NCI-H2029 treated with DMSO at 0.1 percent for 48 hours (cell line): ENCODE results near the gene XAB2.
"Not testable (repeated sequence)": the region's sequence is repeated elsewhere in the genome, so short reads cannot be mapped to it uniquely, and the experiment has no call there.

Experiments used
- DNase-seq: peaks from one replicate; lab custom pipeline; 2025; lab: John Stamatoyannopoulos, UW

XAB2 gene

DNA sequence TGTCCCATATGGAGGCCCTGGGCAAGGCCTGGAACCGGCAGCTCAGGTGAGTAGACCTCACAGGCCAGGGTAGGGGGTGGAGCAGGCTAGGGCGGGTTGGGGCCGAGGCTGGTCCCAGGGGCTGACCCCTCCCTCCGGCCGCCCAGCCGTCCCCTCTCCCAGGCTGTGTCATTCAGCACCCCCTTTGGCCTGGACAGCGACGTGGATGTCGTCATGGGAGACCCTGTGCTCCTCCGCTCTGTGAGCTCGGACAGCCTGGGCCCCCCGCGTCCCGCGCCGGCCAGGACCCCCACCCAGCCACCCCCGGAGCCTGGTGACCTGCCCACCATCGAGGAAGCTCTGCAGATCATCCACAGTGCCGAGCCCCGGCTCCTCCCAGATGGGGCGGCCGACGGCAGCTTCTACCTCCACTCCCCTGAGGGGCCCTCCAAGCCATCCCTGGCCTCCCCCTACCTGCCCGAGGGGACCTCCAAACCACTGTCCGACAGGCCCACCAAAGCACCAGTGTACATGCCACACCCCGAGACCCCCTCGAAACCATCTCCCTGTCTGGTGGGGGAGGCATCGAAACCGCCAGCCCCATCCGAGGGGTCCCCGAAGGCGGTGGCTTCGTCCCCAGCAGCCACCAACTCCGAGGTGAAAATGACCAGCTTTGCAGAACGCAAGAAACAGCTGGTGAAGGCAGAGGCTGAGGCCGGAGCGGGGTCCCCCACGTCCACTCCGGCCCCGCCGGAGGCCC lies 17.6 kb downstream of the XAB2 start:
- no peak for DNase-seq

DNA sequence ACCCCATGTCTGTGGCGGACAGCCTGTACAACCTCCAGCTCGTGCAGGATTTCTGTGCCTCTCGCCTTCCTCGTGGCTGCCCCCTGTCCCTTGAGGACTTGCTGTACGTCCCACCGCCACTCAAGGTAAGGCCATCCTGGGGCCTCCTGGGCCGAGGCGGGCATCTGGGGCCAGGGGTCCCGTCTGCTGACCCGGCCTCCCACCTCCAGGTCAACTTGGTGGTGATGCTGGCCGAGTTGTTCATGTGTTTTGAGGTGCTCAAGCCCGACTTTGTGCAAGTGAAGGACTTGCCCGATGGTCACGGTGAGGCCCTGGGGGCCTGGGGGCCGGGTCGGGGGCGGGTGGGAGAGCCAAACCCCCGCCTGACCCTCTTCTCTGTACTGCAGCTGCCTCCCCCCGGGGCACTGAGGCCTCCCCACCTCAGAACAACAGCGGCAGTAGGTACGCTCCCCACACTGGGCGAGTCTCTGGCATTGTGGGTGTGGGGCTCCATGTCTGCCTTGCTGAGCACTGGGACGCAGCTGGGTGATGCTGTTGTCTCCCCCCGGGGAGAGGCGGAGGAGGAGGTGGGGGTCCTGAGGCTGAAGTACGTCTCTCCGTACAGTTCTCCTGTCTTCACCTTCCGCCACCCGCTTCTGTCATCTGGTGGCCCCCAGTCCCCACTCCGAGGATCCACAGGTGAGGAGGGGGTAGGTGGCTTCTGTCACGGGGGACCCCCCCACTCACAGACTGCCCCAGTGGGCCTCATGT lies 18.7 kb downstream of the XAB2 start:
- no peak for DNase-seq

DNA sequence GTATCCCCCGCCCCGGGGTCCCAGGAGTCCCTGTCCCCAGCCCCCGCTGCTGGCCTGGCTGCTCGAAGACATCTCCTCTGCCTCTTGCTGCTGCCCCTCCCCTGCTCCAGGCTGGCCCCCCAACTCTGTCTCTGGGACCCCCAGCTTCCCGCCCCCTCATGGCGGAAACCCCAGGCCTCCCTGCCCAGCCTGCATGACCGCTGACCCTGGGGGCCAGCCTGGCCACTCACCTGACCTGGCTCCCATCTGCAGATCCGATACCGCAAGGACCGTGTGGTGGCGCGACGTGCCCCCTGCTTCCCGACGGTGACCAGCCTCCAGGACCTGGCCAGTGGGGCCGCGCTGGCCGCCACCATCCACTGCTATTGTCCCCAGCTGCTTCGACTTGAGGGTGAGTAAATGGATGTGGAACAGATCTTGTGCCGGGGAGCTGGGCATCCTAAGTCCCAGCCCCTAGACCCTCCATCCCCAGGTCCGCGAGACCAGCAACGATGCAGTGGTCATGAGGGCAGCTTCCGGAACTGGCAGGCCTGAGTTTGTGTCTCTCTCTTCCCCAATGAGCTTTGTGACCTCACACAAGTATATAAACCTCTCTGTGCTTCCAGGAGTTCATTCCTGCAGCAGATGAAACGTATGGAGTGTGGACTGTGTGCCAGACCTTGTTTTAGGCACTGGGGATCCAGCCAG lies 21.3 kb downstream of the XAB2 start:
- no peak for DNase-seq

DNA sequence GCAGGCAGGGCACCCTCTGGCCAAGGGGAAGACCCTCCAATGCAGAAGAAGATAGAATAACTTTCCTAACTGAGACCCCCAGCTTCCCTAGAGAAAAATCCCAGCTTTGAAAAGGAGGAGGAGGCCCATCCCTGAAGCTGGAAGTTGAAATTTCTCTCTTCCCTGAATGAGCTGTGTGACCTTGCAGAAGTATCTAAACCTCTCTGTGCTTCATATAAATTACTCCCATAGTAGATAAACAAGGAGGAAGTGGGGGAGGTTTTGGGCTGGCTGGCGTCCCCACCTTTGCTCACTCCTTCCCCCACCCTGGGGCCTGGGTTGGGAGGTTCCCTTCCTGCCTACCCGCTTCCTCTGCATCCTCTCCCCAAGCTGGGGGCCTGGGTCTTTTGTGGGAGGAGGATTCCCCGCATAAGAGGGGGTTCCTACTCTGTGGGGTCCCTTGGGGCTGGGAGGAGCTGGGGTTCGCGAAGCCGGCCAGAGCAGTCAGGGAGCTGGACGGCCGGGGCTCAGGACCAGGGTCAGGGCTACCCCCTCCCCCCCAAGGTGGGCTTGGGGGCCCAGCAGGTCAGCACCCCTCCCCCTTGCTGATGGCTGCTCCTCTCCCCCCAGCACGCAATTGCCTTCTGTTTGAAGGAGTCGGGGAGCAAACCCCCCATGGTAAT lies 22.0 kb downstream of the XAB2 start:
- DNase-seq, result no peak

DNA sequence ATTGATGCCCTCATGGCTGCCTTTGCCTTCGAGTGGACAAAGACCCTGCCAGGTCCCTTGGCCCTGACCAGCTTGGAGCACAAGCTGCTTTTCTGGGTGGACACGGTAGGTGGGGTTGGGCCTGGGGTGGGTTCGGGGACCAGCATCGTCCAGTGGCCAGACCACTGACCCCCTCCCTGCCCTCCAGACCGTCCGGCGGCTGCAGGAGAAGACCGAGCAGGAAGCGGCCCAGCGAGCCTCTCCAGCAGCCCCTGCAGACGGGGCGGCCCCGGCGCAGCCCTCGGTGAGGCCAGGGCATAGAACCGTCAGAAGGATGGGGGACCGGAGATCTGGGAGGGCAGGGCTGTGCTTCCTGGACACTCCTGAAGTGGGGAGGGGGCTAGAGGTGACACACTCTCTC lies 23.1 kb downstream of the XAB2 start:
- no peak for DNase-seq

DNA sequence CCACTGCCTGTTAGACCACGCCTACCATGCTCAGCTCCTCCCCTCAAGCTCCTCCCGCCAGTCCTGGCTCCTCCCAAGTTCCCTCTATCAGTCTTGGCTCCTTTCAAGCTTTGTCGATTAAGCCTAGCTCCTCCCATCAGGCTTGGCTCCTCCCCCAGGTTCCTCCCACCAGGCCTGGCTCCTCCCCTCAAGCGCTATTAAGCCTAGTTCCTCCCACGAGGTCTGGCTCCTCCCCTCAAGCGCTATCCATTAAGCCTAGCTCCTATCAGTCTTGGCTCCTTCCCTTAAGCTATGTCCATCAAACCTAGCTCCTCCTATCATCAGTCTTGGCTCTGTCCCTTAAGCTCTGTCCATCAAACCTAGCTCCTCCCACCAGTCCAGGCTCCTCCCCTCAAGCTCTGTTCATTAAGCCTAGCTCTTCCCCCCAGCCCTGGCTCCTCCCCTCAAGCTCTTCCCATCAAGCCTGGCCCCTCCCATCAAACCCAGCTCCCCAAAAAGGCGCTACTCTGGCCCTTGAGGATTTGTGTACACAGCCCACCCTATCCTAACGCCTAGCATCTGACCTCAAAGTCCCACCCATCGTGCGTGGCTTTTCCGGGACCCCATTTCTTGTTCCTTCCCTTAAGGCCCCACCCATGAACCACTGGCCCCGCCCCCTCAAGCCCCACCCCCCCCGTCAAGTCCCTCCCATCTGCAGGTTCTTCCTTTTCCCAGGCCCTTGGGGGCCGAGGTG lies 23.7 kb downstream of the XAB2 start:
- DNase-seq, result no peak

DNA sequence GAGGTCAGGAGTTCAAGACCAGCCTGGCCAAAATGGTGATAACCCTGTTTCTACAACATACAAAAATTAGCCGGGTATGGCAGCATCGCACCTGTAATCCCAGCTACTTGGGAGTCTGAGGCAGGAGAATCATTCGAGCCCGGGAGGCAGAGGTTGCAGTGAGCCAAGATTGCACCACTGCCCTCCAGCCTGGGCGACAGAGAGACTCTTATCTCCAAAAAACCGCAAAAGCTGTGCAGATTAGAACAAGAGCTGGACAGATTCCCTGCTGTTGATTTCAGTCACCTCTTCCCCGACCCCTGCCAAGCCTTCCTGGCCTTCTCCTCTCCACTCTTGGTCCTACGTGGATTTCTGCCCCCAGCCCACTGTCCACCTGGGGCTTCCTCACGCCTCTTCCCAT lies 25.4 kb downstream of the XAB2 start:
- no peak for DNase-seq

DNA sequence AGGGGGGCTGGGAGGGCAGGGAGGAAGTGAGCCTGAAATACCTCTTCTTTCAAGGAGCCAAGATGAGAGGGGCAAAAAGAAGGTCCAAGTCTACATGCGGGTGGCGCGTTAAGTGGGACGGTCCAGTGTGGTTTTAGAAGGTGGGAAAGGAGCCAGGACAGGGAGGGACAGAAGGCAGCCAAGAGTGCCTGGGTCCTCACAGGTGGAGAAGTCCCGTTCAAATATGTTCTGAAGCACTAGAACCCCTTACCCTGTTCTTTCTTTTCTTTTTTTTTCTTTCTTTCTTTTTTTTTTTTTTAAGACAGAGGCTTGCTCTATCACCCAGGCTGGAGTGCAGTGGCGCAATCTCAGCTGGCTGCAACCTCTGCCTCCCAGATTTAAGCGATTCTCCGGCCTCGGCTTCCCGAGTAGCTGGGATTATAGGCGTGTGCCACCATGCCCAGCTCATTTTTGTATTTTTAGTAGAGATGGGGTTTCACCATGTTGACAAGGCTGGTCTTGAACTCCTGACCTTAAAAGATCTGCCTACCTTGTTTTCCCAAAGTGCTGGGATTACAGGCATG lies 26.3 kb downstream of the XAB2 start:
- DNase-seq, result no peak

DNA sequence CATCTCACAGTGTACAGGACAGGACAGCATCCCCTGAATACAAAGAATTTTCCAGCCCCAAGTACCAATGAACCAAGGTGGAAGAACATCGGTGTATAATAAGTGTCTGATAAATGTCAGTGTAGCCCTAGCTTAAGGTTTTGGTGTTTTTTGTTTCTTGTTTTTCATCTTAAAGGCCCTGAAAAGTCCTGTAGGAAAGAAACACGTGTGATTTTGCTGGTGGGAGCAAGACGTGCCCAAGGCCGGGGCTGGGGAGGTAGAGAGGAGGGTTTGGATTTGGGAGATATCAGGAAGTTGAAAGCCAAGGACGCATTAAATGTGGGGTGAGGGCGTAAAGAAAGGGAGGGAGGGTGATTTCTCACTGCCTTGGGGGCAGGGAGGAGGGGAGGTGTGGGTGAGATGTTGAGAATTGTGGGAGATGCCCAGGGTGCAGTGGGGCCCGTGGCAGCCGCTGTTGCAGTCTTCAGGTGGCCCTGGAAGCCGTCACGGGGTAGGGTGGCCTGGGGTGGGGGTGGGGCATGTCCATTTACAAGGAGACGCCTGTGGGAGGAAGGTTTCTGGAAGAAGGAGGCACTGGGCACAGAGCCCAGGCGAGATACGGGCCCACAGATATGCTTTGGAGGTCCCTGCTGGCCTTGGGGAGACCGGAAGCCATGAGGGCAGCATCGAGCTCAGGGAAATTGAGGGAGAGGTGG lies 27.0 kb downstream of the XAB2 start:
- no peak for DNase-seq

DNA sequence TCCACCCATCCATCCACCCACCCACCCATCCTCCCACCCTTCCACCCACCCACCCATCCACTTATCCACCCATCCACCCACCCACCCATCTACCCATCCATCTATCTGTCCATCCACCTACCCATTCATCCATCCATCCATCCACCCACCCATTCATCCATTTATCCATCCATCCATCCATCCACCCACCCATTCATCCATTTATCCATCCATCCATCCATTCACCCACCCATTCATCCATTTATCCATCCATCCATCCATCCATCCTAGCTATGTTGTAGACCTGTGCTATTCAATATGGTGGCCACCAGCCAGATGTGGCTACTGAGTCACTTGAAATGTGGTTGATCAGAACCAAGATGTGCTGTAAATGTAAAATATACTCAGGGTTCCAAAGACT lies 28.6 kb downstream of the XAB2 start:
- DNase-seq, result no peak

DNA sequence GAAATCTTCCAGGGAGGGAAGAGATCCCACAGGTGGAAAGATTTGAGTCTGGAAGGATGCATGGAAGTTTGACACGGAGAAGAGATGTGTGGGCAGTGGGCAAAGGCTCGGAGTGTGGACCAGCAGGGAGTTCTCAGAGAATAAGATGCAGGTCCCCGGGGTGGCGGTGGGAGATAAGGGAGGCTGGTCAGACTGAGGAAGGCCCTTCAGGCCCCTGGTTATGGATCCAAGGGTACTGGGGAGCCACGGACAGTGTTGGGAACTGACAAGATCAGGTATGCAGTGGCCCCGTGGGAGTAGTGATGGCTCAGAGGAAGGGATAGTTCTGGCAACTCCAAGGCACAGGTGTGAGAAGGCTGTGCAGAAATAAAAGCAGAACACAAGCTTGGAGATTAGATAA lies 31.2 kb downstream of the XAB2 start:
- DNase-seq, result no peak

DNA sequence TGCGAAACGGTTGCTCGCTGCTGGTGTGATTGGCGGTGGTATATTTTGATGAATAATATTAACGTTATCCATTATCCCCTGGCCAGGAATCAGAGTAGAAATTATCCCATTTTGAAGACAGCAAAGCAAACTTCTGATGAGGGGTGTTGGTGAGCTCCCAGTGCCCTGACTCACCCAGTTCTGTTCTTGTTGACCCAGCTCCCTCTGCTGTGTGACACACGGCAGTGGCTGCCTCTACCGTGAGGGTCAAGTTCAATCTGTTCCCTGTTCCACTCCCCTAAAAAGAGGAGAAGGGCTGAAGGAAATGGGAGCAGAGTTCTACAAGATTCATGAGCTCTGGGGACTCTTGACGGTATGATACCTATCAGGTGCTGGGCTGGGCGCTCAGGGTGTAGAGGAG lies 31.7 kb downstream of the XAB2 start:
- no peak for DNase-seq

DNA sequence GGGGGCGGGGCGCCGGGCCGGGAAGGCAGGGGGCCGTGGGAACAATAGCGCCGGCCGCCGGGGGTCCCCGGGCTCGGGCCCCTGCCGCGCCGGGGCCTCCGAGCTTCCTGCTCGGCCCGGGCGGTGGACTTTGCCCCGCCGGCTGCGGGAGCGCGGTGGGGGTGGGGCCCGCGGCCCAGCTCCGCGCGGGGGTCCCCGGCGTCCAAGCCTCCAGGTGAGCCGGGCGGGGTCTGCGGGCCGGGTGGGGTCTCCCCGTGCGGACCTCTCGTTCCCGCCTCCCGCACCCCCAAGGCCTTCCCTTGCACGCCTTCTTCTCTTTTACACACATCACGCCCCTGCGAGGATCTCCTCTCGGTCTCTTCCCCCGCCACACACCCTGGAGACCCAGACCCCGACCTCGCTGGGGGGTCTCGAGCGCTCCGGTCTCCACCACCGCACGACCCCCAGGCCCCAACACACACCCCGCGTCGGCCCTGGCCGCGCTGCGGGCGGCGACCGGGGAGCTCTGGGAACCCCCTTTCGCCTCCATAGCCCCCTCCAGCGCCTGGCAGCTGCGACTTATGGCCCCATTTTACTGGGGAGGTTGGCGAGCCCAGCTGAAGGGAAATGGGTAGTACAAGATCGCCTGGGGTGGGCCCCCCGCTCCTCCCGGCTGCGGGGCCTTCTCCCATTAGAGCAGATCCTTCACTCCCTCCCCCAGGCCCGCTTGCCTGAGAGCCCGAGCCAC lies 33.0 kb downstream of the XAB2 start:
- no peak for DNase-seq

DNA sequence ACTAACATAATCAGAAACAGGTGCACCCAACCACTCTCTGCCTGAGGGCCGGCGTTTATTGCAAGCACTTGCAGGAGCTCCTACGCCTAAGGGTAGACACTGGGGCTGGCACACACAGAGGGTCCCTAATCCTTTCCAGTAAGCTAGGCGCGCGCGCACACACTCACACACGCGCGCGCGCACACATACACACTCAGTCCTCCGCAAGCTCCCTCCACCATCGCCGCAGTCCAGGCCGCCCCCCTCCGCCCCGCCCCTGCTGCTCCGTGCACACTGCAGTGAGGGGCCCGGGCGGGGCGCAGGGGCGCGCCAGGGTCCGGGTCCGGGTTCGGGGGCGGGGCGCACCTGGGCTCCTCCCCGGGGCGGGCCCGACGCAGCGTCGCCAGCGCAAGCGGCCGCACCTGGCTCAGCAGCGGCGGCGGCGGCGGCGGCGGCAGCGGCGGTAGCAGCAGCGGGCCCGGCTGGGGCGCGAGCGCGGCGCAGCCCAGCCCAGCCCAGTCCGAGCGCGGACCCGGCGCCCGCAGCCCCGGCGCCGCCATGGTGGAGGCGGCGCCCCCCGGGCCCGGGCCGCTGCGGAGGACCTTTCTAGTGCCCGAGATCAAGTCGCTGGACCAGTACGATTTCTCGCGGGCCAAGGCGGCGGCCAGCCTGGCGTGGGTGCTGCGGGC lies 33.7 kb downstream of the XAB2 start, which contains the start of gene CAMSAP3:
Gene CAMSAP3, plus strand, starts transcription at position 398 of the 668 bp plus-strand sequence. Its CDS starts 140 bp downstream, at position 538.
- peak; percentile 24 for DNase-seq

DNA sequence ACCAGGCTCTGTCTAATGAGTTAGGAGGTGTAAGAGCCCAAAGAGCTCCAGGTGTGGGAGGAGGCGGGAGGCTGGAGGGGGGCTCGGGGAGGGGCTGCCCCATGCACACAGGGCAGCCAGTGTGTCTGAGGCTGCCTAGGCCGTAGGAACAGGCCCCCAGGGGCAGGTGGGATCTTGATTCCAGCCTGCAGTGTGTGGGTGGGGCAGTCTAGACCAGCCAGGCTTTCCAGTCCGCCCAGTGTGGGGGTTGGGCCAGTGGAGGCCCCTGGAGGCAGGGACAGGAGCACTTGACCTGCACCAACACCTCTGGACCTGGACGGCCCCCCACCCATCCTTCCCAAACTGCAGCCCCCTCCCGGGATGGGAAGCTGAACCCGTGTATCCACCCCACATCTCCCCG lies 39.1 kb downstream of the XAB2 start:
- no peak for DNase-seq

DNA sequence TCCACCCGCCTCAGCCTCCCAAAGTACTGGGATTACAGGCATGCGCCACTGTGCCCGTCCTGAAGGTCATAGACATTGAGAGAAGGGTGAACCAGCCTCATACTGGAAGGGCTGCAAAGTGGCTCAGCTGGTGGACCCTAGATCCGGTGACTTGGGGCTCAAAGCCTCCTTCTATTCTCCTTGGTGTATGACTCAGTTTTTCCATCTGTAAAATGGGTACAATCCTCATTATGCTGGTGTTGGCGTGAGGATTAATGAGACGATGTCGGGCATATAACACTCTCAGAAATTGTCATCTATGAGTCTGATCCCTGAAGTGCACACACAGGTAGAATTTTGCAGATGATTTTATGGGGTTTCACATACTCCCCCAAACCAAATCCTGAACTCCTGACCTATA lies 39.5 kb downstream of the XAB2 start:
- DNase-seq, result no peak

DNA sequence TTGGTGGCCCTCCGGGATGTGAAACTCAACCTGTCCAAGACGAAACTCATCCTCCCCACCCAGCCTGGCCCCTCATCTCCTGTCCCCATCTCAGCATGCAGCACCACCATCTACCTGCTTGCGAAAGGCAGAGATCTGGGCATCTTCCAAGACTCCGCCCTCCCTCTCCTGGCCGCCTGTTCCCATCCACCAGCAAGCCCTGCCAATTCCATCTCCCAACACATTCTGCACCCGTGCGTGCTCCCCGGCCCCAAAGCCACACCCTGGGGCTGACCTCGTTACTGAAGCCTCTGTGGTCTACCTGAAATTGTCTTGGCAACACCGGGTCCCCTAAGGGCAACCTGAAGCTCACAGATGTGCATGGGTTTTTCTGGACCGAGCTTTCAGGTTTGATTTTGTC lies 46.9 kb downstream of the XAB2 start:
- no peak for DNase-seq

DNA sequence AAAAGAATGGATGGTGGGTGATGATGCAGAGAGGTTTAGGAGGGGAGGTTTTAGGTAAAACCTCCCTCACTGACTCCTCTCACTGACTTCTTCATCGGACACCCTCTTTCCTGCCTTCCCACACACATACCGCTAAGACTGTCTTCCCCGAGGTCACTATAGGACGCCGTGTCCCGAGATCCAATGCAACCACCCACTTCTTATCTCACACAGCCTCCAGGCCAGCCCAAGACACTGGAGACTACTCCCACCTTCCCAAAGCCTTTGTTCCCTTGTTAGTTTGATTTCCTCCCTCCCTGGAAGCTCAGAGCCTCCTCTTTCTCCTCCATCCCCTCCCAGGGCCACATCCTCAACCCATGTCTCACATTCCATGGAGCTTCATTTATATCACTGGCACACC lies 50.2 kb downstream of the XAB2 start:
- DNase-seq, result no peak

DNA sequence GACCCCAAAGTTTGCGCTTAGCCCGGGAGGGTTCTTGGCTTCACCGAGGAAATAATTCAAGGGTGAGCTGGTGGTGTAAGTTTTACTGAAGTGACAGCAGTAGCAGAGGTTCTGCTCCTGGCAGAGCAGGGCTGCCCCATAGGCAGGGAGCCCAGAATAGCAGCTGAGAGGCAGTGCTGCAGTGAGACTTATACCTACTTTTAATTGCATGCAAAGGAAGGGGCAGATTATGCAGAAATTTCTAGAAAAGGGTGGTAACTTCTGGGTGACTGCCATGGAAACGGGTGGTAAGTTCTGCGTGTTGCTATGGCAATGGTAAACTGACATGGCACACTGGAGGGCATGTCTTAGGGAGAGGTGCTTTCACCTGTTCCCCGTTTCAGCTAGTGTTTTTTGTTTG lies 51.2 kb downstream of the XAB2 start:
- no peak for DNase-seq

DNA sequence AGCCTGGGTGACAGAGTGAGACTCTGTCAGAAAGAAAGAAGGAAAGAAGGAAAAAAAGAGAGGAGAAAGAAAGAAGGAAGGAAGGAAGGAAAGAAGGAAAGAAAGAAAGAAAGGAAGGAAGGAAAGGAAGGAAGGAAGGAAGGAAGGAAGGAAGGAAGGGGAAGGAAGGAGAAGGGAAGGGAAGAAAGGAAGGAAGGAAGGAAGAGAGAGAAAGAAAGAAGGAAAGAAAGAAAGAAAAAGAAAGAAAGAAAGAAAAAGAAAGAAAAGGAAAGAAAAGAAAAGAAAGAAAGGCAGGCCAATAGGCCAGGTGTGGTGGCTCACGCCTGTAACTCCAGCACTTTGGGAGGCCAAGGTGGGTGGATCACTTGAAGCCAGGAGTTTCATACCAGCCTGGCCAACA lies 51.9 kb downstream of the XAB2 start:
- not testable (repeated sequence) for DNase-seq
